ENCODE data around the gene HAND2. TPM values are rescaled to one million over a fixed set of nuclear protein-coding genes. Genes with fewer than 3 reads are reported as not detected.

Gene HAND2
- total RNA-seq, 1 donor from 2014 or later: not detected

DNA sequence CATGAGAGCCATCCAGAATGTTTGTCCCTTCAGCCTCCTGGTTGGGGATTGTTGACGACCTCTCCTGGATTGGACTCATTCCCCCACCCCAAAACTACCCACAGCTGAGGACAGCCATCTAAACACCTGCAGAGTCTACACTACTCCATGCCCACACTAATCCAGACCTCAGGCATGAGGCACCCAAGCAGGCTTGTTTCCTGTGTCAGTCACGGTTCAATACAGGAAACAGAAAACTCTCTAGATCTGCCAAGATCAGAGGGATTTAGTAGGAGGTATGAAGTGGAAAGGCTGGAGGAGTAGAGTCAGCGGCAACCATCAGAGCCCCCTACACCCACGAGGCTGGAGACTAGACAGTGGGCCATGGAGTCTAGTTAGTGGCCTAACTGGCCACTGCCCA is 37.7 kb downstream of the HAND2 start:
- TF ChIP-seq, protein P1, sequence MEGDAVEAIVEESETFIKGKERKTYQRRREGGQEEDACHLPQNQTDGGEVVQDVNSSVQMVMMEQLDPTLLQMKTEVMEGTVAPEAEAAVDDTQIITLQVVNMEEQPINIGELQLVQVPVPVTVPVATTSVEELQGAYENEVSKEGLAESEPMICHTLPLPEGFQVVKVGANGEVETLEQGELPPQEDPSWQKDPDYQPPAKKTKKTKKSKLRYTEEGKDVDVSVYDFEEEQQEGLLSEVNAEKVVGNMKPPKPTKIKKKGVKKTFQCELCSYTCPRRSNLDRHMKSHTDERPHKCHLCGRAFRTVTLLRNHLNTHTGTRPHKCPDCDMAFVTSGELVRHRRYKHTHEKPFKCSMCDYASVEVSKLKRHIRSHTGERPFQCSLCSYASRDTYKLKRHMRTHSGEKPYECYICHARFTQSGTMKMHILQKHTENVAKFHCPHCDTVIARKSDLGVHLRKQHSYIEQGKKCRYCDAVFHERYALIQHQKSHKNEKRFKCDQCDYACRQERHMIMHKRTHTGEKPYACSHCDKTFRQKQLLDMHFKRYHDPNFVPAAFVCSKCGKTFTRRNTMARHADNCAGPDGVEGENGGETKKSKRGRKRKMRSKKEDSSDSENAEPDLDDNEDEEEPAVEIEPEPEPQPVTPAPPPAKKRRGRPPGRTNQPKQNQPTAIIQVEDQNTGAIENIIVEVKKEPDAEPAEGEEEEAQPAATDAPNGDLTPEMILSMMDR (IDR thresholded peaks at IDR 0.05): no peak
- no peaks in the 10 kb centered on the region for H3K9me3 Mint-ChIP-seq (ENCODE audit: unreplicated experiment)
- H3K27me3 Mint-ChIP-seq (ENCODE audit: unreplicated experiment): peaks cover 26% of the 10 kb centered on the region
- H3K27ac Mint-ChIP-seq (ENCODE audit: unreplicated experiment): no peak overlapping the region
- no peak overlapping the region for H3K4me3 Mint-ChIP-seq (ENCODE audit: unreplicated experiment)
- peaks cover 24% of the 10 kb centered on the region for H3K4me1 Mint-ChIP-seq (ENCODE audit: unreplicated experiment)
- no peak for DNase-seq (ENCODE audit: extremely low spot score, unreplicated experiment)
- H3K36me3 Mint-ChIP-seq (ENCODE audit: unreplicated experiment): no peaks in the 10 kb centered on the region

DNA sequence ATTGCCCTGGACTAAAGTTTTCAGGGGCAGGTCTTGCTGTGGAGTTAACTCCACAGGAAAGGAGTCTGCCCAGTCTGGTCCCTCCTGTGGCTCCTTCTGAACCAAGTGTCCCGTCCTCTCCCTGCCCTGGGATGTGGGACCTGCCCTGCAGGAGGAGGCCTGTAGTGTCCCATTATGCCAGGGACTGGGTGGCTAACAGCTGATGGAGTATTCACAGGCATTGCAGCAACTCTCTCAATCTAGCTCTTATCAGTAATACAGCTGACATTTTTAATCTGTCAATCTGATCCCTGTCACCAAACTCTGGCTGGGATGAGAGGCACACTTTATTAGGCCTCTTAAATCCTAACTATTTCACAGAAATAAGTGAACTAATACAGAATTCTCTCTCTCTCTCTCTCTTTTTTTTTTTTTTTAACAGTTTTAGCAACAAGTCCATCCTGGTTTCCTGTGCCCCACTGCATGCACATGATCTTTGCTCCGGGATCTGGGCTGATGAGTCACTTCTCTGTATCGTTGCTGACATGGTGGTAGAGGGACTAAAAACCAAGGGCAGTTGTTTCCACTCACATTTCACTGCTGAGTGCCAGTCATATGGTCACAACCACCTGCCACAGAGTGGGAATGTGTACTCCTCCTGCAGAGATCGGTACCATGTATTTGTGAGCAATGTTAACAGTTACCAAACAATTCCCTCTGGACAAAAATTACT is 39.1 kb downstream of the HAND2 start:
- H3K9me3 Mint-ChIP-seq (ENCODE audit: unreplicated experiment): no peaks in the 10 kb centered on the region
- H3K27me3 Mint-ChIP-seq (ENCODE audit: unreplicated experiment): peaks cover 16% of the 10 kb centered on the region
- H3K36me3 Mint-ChIP-seq (ENCODE audit: unreplicated experiment): no peaks in the 10 kb centered on the region
- H3K27ac Mint-ChIP-seq (ENCODE audit: unreplicated experiment): peak overlapping the region; percentile 9
- TF ChIP-seq, protein P1 (IDR thresholded peaks at IDR 0.05): no peak
- no peak for DNase-seq (ENCODE audit: extremely low spot score, unreplicated experiment)
- H3K4me3 Mint-ChIP-seq (ENCODE audit: unreplicated experiment): no peak overlapping the region
- H3K4me1 Mint-ChIP-seq (ENCODE audit: unreplicated experiment): peaks cover 24% of the 10 kb centered on the region

DNA sequence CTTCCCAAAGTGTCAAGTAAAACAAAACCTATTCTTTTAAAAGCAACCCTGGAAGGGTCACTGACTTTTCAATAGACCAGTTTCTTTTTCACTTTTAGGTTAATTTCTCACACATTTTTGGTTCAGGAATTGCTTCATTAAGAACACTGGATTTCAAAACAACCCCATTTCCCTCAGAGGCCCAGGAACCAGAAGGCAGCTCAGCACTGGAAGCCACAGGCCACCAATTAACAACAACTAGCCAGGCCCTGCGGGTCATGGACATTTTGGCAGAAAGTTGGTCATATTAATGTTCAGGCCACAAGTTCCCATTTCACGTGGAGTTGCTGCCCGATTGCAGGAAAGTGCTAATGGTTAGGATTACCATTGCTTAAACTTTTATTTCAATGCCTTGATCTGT is 39.8 kb downstream of the HAND2 start:
- no peaks in the 10 kb centered on the region for H3K9me3 Mint-ChIP-seq (ENCODE audit: unreplicated experiment)
- H3K36me3 Mint-ChIP-seq (ENCODE audit: unreplicated experiment): no peaks in the 10 kb centered on the region
- peaks cover 24% of the 10 kb centered on the region for H3K4me1 Mint-ChIP-seq (ENCODE audit: unreplicated experiment)
- TF ChIP-seq, protein P1 (IDR thresholded peaks at IDR 0.05): no peak
- no peak overlapping the region for H3K4me3 Mint-ChIP-seq (ENCODE audit: unreplicated experiment)
- DNase-seq (ENCODE audit: extremely low spot score, unreplicated experiment): no peak
- no peak overlapping the region for H3K27ac Mint-ChIP-seq (ENCODE audit: unreplicated experiment)
- H3K27me3 Mint-ChIP-seq (ENCODE audit: unreplicated experiment): peaks cover 8% of the 10 kb centered on the region

DNA sequence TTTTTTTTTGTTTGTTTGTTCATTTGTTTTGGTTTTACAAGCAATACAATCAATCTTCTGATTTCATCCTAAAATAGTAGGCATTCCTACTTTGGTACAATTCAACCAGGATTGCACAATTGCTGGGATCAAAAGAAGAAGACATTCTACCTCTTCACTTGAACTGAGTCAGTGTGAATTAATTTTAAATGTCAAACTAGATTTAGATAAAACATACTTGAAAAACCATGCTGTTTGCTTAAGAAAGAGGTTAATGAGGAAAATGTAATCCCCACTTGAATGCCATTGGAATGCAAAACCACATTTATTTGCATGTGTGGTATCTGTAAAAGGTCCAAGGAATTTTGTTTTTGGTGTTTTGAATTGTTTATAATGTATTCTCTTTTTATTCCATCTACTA is 40.5 kb downstream of the HAND2 start:
- no peak overlapping the region for H3K4me3 Mint-ChIP-seq (ENCODE audit: unreplicated experiment)
- TF ChIP-seq, protein P1 (IDR thresholded peaks at IDR 0.05): no peak
- H3K9me3 Mint-ChIP-seq (ENCODE audit: unreplicated experiment): no peaks in the 10 kb centered on the region
- peaks cover 24% of the 10 kb centered on the region for H3K4me1 Mint-ChIP-seq (ENCODE audit: unreplicated experiment)
- H3K27ac Mint-ChIP-seq (ENCODE audit: unreplicated experiment): no peak overlapping the region
- no peaks in the 10 kb centered on the region for H3K36me3 Mint-ChIP-seq (ENCODE audit: unreplicated experiment)
- DNase-seq (ENCODE audit: extremely low spot score, unreplicated experiment): no peak
- H3K27me3 Mint-ChIP-seq (ENCODE audit: unreplicated experiment): peaks cover 4% of the 10 kb centered on the region

DNA sequence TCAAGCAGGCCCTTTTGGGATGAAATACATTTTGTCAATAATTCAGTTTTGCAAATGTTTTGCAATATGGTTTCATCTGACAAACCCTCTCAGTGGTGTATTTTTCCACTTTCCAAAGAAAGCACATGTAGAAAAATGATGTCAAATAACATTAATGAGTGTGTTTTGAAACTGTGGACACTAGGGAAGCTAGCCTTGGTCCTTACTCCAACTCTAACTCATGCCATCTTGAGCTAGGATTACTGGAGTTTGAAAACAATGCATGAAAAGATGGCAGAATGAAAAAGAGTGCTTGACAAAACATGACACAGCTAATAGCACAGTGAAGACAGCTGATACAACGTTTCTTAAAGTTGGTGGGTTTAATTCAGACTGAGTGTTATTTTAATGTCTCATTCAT is 41.4 kb downstream of the HAND2 start:
- Mint-ChIP-seq H3K27me3 (ENCODE audit: unreplicated experiment) (no peaks in the 10 kb centered on the region), H3K4me1 (ENCODE audit: unreplicated experiment) (peaks cover 18% of the 10 kb centered on the region), H3K9me3 (ENCODE audit: unreplicated experiment) (no peaks in the 10 kb centered on the region), H3K27ac (ENCODE audit: unreplicated experiment) (no peak overlapping the region), H3K4me3 (ENCODE audit: unreplicated experiment) (no peak overlapping the region), H3K36me3 (ENCODE audit: unreplicated experiment) (no peaks in the 10 kb centered on the region)
- no peak for DNase-seq (ENCODE audit: extremely low spot score, unreplicated experiment)
- TF ChIP-seq, protein P1 (IDR thresholded peaks at IDR 0.05): no peak
